H1 (cell line): Measurements from ENCODE around the gene C3orf18. TPM values are rescaled to one million over a fixed set of nuclear protein-coding genes. Genes with fewer than 3 reads are reported as not detected.

ENCODE experiments used
- CTCF ChIA-PET: fragments of 300-600 bp; sonication (Branson Sonifier 250); formaldehyde crosslinking; loops from one replicate; lab custom pipeline; 2021; ENCODE audit not compliant: partially characterized antibody; lab: Charles Lee
- POLR2A ChIA-PET: fragments of 300-600 bp; sonication (Branson Sonifier 250); formaldehyde crosslinking; loops from one replicate; lab custom pipeline; 2021; ENCODE audit warnings: inconsistent platforms; ENCODE audit not compliant: partially characterized antibody; lab: Charles Lee
- DNase-seq, 2 experiments: peaks; one replicate each; pipeline versions ENCODE4 v3.0.0 to v3.0.0-alpha.2; 2010 to 2022; ENCODE audit warnings: low spot score in 2 of 2, low read depth in 1 of 2, mixed read lengths in 1 of 2
- FAIRE-seq: peaks from 2 replicates; lab custom pipeline; 2011; peaks lifted over from hg19 to GRCh38; lab: Jason Lieb, UNC
- H2AFZ ChIP-seq: 2 replicates; pipeline ENCODE4 v1.8.1; 2012; ENCODE audit warnings: low read length, inconsistent platforms
- H2AK5ac ChIP-seq: 2 replicates; pipeline ENCODE4 v1.6.1; 2013; ENCODE audit warnings: low read depth, low read length
- H2BK120ac ChIP-seq: replicated peaks from 2 replicates; pipeline ENCODE3; 2013; ENCODE audit warnings: low read depth, low read length, inconsistent platforms
- H2BK12ac ChIP-seq: 2 replicates; pipeline ENCODE4 v1.6.1; 2013; ENCODE audit warnings: low read depth, low read length
- H2BK15ac ChIP-seq: 2 replicates; pipeline ENCODE4 v1.6.1; 2013; ENCODE audit warnings: low read length
- H2BK20ac ChIP-seq: 2 replicates; pipeline ENCODE4 v1.6.1; 2013; ENCODE audit warnings: low read length
- H2BK5ac ChIP-seq: 2 replicates; pipeline ENCODE4 v1.6.1; 2013; ENCODE audit warnings: low read depth, low read length
- H3K14ac ChIP-seq: 2 replicates; pipeline ENCODE4 v1.6.1; 2013; ENCODE audit warnings: inconsistent platforms; ENCODE audit not compliant: insufficient read length
- H3K18ac ChIP-seq: 2 replicates; pipeline ENCODE4 v1.6.1; 2013; ENCODE audit warnings: low read length; ENCODE audit errors: extremely low read depth
- H3K23ac ChIP-seq: 2 replicates; pipeline ENCODE4 v1.6.1; 2013; ENCODE audit warnings: inconsistent platforms; ENCODE audit not compliant: insufficient read length
- H3K23me2 ChIP-seq: 2 replicates; pipeline ENCODE4 v1.6.1; 2013; ENCODE audit warnings: low read depth, low read length
- H3K27ac ChIP-seq: 2 replicates; pipeline ENCODE4 v1.6.1; 2011; ENCODE audit warnings: low read depth, low read length, inconsistent platforms
- H3K27me3 ChIP-seq, 4 experiments: replicated peaks in 1 of 4; 1 replicate in 1 of 4; 2 replicates in 3 of 4; pipeline versions ENCODE4 v1.6.1 to v1.8.1; 2011 to 2013; ENCODE audit warnings: low read length in 3 of 4, mild to moderate bottlenecking in 3 of 4, inconsistent platforms in 2 of 4, mixed read lengths in 2 of 4, moderate library complexity in 1 of 4; ENCODE audit not compliant: control insufficient read depth in 3 of 4, insufficient read depth in 3 of 4; ENCODE audit errors: extremely low read depth in 1 of 4
- H3K36me3 ChIP-seq, 4 experiments: 2 replicates each; pipeline versions ENCODE4 v1.6.1 to v1.8.1; 2011 to 2013; ENCODE audit warnings: mild to moderate bottlenecking in 4 of 4, low read length in 3 of 4, moderate library complexity in 2 of 4, control low read depth in 1 of 4, inconsistent platforms in 1 of 4; ENCODE audit not compliant: insufficient read depth in 4 of 4, control insufficient read depth in 2 of 4
- H3K4ac ChIP-seq: replicated peaks from 2 replicates; pipeline ENCODE3; 2013; ENCODE audit warnings: low read length, low read depth, mixed read lengths, inconsistent platforms; ENCODE audit not compliant: insufficient read length
- H3K4me1 ChIP-seq, 4 experiments: replicated peaks in 1 of 4; 1 replicate in 1 of 4; 2 replicates in 3 of 4; pipeline versions ENCODE4 v1.6.1 to v1.8.1; 2011 to 2013; ENCODE audit warnings: low read length in 3 of 4, inconsistent platforms in 2 of 4, mixed read lengths in 1 of 4; ENCODE audit not compliant: insufficient read depth in 4 of 4, control insufficient read depth in 3 of 4
- H3K4me2 ChIP-seq, 2 experiments: 2 replicates each; pipeline versions ENCODE4 v1.6.1 to v1.8.1; 2011 to 2013; ENCODE audit warnings: low read depth in 2 of 2, low read length in 2 of 2, control low read depth in 1 of 2, inconsistent platforms in 1 of 2, mild to moderate bottlenecking in 1 of 2; ENCODE audit not compliant: insufficient read depth in 1 of 2
- H3K4me3 ChIP-seq, 4 experiments: fragments of 200-600, 300-600 bp in 1 of 4; sonication (generic), shearing (Covaris generic), sonication (Bioruptor Twin) in 1 of 4; 2 replicates each; pipeline versions ENCODE4 v1.5.1 to v1.8.1; 2011 to 2016; ENCODE audit warnings: low read length in 4 of 4, low read depth in 3 of 4, control low read depth in 2 of 4, inconsistent platforms in 2 of 4, mild to moderate bottlenecking in 2 of 4, mixed read lengths in 1 of 4, moderate library complexity in 1 of 4; ENCODE audit not compliant: insufficient read depth in 2 of 4; ENCODE audit errors: extremely low read depth in 1 of 4
- H3K56ac ChIP-seq: replicated peaks from 2 replicates; pipeline ENCODE3; 2013; ENCODE audit warnings: low read depth, mild to moderate bottlenecking, mixed read lengths, low read length, inconsistent platforms; ENCODE audit not compliant: insufficient read length
- H3K79me1 ChIP-seq: 2 replicates; pipeline ENCODE4 v1.6.1; 2013; ENCODE audit warnings: low read depth, low read length, control low read depth
- H3K79me2 ChIP-seq, 2 experiments: 2 replicates each; pipeline versions ENCODE4 v1.6.1 to v1.8.1; 2012 to 2013; ENCODE audit warnings: low read length in 2 of 2, mild to moderate bottlenecking in 2 of 2, inconsistent platforms in 1 of 2; ENCODE audit not compliant: insufficient read depth in 2 of 2, control insufficient read depth in 1 of 2
- H3K9ac ChIP-seq, 4 experiments: replicated peaks in 1 of 4; 1 replicate in 1 of 4; 2 replicates in 3 of 4; pipeline versions ENCODE4 v1.6.1 to v1.8.1; 2011 to 2013; ENCODE audit warnings: low read depth in 3 of 4, low read length in 3 of 4, control low read depth in 2 of 4, mild to moderate bottlenecking in 2 of 4, moderate library complexity in 2 of 4, inconsistent platforms in 1 of 4; ENCODE audit errors: extremely low read depth in 1 of 4
- H3K9me3 ChIP-seq, 2 experiments: 2 replicates each; pipeline versions ENCODE4 v1.6.1 to v1.8.1; 2012 to 2013; ENCODE audit warnings: mild to moderate bottlenecking in 2 of 2, moderate library complexity in 2 of 2, control low read depth in 1 of 2, inconsistent platforms in 1 of 2, low read depth in 1 of 2, low read length in 1 of 2, mixed read lengths in 1 of 2; ENCODE audit not compliant: insufficient read depth in 2 of 2
- H4K20me1 ChIP-seq, 2 experiments: replicated peaks in 1 of 2; 2 replicates each; pipeline versions ENCODE3 to v1.8.1; 2011 to 2013; ENCODE audit warnings: inconsistent platforms in 2 of 2, low read length in 2 of 2, mild to moderate bottlenecking in 1 of 2; ENCODE audit not compliant: insufficient read depth in 2 of 2, control insufficient read depth in 1 of 2
- H4K5ac ChIP-seq: 2 replicates; pipeline ENCODE4 v1.6.1; 2013; ENCODE audit warnings: low read length, low read depth, mixed read lengths, inconsistent platforms; ENCODE audit not compliant: insufficient read length
- H4K8ac ChIP-seq: 2 replicates; pipeline ENCODE4 v1.8.0; 2013; ENCODE audit warnings: mild to moderate bottlenecking, moderate library complexity, low read length, inconsistent platforms; ENCODE audit not compliant: insufficient read depth; ENCODE audit errors: extremely low read depth
- H4K91ac ChIP-seq: replicated peaks from 2 replicates; pipeline ENCODE3; 2013; ENCODE audit warnings: low read length, mixed read lengths, inconsistent platforms; ENCODE audit not compliant: insufficient read length
- ATF3 ChIP-seq: IDR thresholded peaks from 2 replicates; pipeline ENCODE4 v1.6.1; 2011; ENCODE audit warnings: low read depth, mild to moderate bottlenecking, low read length; ENCODE audit not compliant: insufficient read depth
- JUN ChIP-seq: IDR thresholded peaks from 2 replicates; pipeline ENCODE4 v1.6.1; 2011; ENCODE audit warnings: low read depth, mild to moderate bottlenecking, improper control_type of control experiment, low read length
- JUND ChIP-seq: IDR thresholded peaks from 2 replicates; pipeline ENCODE4 v1.6.1; 2011; ENCODE audit warnings: mild to moderate bottlenecking, improper control_type of control experiment, low read length
- KDM5A ChIP-seq: fragments of 200-600 bp; IDR thresholded peaks from 2 replicates; pipeline ENCODE4 v1.7.1; 2012; ENCODE audit warnings: mild to moderate bottlenecking, low read length, inconsistent platforms, mixed read lengths
- MAX ChIP-seq: IDR thresholded peaks from 2 replicates; pipeline ENCODE4 v1.6.1; 2012; ENCODE audit warnings: inconsistent platforms
- NANOG ChIP-seq: IDR thresholded peaks from 2 replicates; pipeline ENCODE4 v1.6.1; 2011; ENCODE audit warnings: low read length, low read depth, mild to moderate bottlenecking, inconsistent platforms; ENCODE audit not compliant: insufficient read depth, poor library complexity, severe bottlenecking
- POLR2A ChIP-seq, 2 experiments: IDR thresholded peaks; 1 replicate in 1 of 2; 2 replicates in 1 of 2; pipeline ENCODE4 v1.6.1; 2011; ENCODE audit warnings: low read depth in 2 of 2, low read length in 2 of 2, mild to moderate bottlenecking in 2 of 2; ENCODE audit errors: control extremely low read depth in 1 of 2
- SIRT6 ChIP-seq: IDR thresholded peaks from one replicate; pipeline ENCODE4 v1.7.1; 2012; ENCODE audit warnings: low read length, inconsistent platforms
- TAF1 ChIP-seq: IDR thresholded peaks from 2 replicates; pipeline ENCODE4 v1.6.1; 2011; ENCODE audit warnings: mild to moderate bottlenecking, low read depth, low read length
- TCF12 ChIP-seq: IDR thresholded peaks from 2 replicates; pipeline ENCODE4 v1.6.1; 2011; ENCODE audit warnings: low read depth, mild to moderate bottlenecking, low read length
- USF2 ChIP-seq: IDR thresholded peaks from 2 replicates; pipeline ENCODE4 v1.6.1; 2011; ENCODE audit warnings: low read length, improper control_type of control experiment
- YY1 ChIP-seq: IDR thresholded peaks from 2 replicates; pipeline ENCODE4 v1.6.1; 2011; ENCODE audit warnings: low read depth, mild to moderate bottlenecking, low read length
- WGBS, 2 experiments: shearing (Covaris generic) in 1 of 2; methylation state at CpG; one replicate each; pipeline versions ENCODE4 v1.1.6 to v1.1.7; 2013 to 2015; ENCODE audit warnings: low lambda C conversion rate in 2 of 2, mixed read lengths in 2 of 2, inconsistent platforms in 1 of 2, low coverage in 1 of 2, missing lambda C conversion rate in 1 of 2; ENCODE audit not compliant: insufficient replicate concordance in 2 of 2, insufficient coverage in 1 of 2, insufficient read length in 1 of 2; ENCODE audit errors: extremely low coverage in 1 of 2, missing lambda C conversion rate in 1 of 2; 5-methylcytosine and 5-hydroxymethylcytosine counted together
- polyA plus RNA-seq, 7 experiments: library from polyadenylated mRNA; depleted of rRNA in 3 of 7; stranded (reverse) in 5 of 7; unstranded in 2 of 7; fragments of >200 nt in 5 of 7; fragments of 200-250 nt in 2 of 7; gene quantifications; 1 replicate in 5 of 7; 2 replicates in 1 of 7; 4 replicates in 1 of 7; pipeline versions ENCODE4 v1.2.1 to v1.2.3, GENCODE V29; 2011 to 2013; ENCODE audit warnings: missing spikeins in 2 of 7, mixed read lengths in 2 of 7
- total RNA-seq: library from RNA; stranded (reverse); fragmentation: NEBNext Ultra II Directional; extraction: Animal tissue kit (Norgen Biotek cat#: 25700); gene quantifications from 2 replicates; pipeline ENCODE4 v1.2.1, GENCODE V29; 2021

Gene C3orf18
- total and polyA plus RNA-seq, 2 of the 8 experiments (the other 6 are each of a cell fraction or from before 2014, with no cell fraction given) = 7.5 to 15.0 TPM

GRCh38 chr3:50574444-50574831 lies 6.9 kb upstream of the C3orf18 start:
- TF ChIP-seq POLR2A (IDR thresholded peaks at IDR 0.05; ENCODE audit: control extremely low read depth in 1 of 2, low read depth in 2 of 2, low read length in 2 of 2) (no peak), TCF12 (no peak), ATF3 (no peak), JUN (no peak), SIRT6 (no peak), MAX (no peak), KDM5A (no peak), YY1 (no peak), USF2 (no peak), NANOG (no peak), TAF1 (no peak), JUND (no peak)
- no peak overlapping the region for H2BK120ac ChIP-seq
- peaks cover 4% of the 10 kb centered on the region; the same call in 1 of the 2 replicates for H3K23me2 ChIP-seq
- no peaks in the 10 kb centered on the region; the same call in 1 of the 2 replicates for H3K79me1 ChIP-seq
- no peak overlapping the region for H3K27ac ChIP-seq
- H3K56ac ChIP-seq = no peak overlapping the region
- H2AK5ac ChIP-seq = no peak overlapping the region
- H3K79me2 ChIP-seq = no peaks in the 10 kb centered on the region
- no peak overlapping the region for H4K91ac ChIP-seq
- no peak overlapping the region for H4K8ac ChIP-seq
- DNase-seq (no peak), FAIRE-seq (no peak)
- ChIA-PET CTCF (interaction anchor here (1.2 to 46.5 kb wide), 3 partner anchors 16 to 41 kb away, joined by 5 to 863 read pairs (median 157); partner anchors contain the start of genes CISH and MAPKAPK3), POLR2A (interaction anchor here (0.9 to 1.4 kb wide), 2 partner anchors 9 to 78 kb away, joined by 3 read pairs; no protein-coding TSS in a partner anchor)
- H2BK15ac ChIP-seq = no peak overlapping the region
- H3K36me3 ChIP-seq = no peaks in the 10 kb centered on the region; a peak in 1 of 8 replicates
- H2AFZ ChIP-seq = no peak overlapping the region
- no peak overlapping the region for H2BK12ac ChIP-seq
- no peak overlapping the region for H3K4me3 ChIP-seq
- no peak overlapping the region for H3K4ac ChIP-seq
- no peaks in the 10 kb centered on the region for H3K9me3 ChIP-seq
- no peak overlapping the region for H3K18ac ChIP-seq
- WGBS, 2 experiments = 89% methylated on average over 1 of the region's 1 CpG; no CpG with 5 or more reads in 1 of the 2 experiments
- H2BK5ac ChIP-seq = no peak overlapping the region
- H3K9ac ChIP-seq = no peak overlapping the region
- H3K14ac ChIP-seq = no peak overlapping the region
- H3K23ac ChIP-seq = no peak overlapping the region
- H3K27me3 ChIP-seq = no peaks in the 10 kb centered on the region
- H3K4me1 ChIP-seq = no peaks in the 10 kb centered on the region
- H4K20me1 ChIP-seq = no peaks in the 10 kb centered on the region
- H4K5ac ChIP-seq = no peak overlapping the region
- no peak overlapping the region for H3K4me2 ChIP-seq
- no peak overlapping the region for H2BK20ac ChIP-seq
